Frontal cortex (tissue), 4 donors: ENCODE results near the gene SLC1A3. TPM values are rescaled to one million over a fixed set of nuclear protein-coding genes. Genes with fewer than 3 reads are reported as not detected.

Source experiments
- DNase-seq, 2 donors: peaks; one replicate each; pipeline ENCODE4 v3.0.0; 2012; ENCODE audit warnings: low spot score in 2 of 2
- FAIRE-seq: peaks from 2 replicates; lab custom pipeline; 2012; peaks lifted over from hg19 to GRCh38; lab: Jason Lieb, UNC
- total RNA-seq: library from RNA; depleted of rRNA; stranded (reverse); fragments of >200 nt; gene quantifications from one replicate; pipeline ENCODE4 v1.2.3, GENCODE V29; 2014
- donor health status: control.
- donor health status: control.
- donor health status: control.

SLC1A3 gene
- total RNA-seq, 1 donor from 2014 or later, result 161 TPM

- no peak for DNase-seq
- no peak for FAIRE-seq
Observed at GRCh38 chr5:36651761-36652685, 45.6 kb downstream of the SLC1A3 start.

- no peak for FAIRE-seq
- no peak for DNase-seq
Observed at GRCh38 chr5:36653044-36653705, 46.8 kb downstream of the SLC1A3 start.

GRCh38 chr5:36654564-36654963 lies 48.2 kb downstream of the SLC1A3 start:
- DNase-seq (no peak), FAIRE-seq (no peak)

GRCh38 chr5:36655161-36655560 lies 48.8 kb downstream of the SLC1A3 start:
- DNase-seq (no peak), FAIRE-seq (no peak)

- FAIRE-seq (no peak), DNase-seq (no peak)
Observed at GRCh38 chr5:36656556-36656955, 50.1 kb downstream of the SLC1A3 start.

- no peak for FAIRE-seq
- peak in 1 of 2 donors; percentile 14 for DNase-seq
Observed at GRCh38 chr5:36657563-36657995, 51.2 kb downstream of the SLC1A3 start.

GRCh38 chr5:36658038-36658756 lies 51.8 kb downstream of the SLC1A3 start:
- DNase-seq (no peak), FAIRE-seq (no peak)

- no peak for FAIRE-seq
- no peak for DNase-seq
Observed at GRCh38 chr5:36659411-36659810, 53.0 kb downstream of the SLC1A3 start.

- FAIRE-seq, result no peak
- DNase-seq, result no peak
Observed at GRCh38 chr5:36660397-36661049, 54.1 kb downstream of the SLC1A3 start.

- no peak for DNase-seq
- no peak for FAIRE-seq
Observed at GRCh38 chr5:36661456-36662220, 55.2 kb downstream of the SLC1A3 start.

GRCh38 chr5:36662291-36662851 lies 56.0 kb downstream of the SLC1A3 start:
- DNase-seq, result no peak
- FAIRE-seq, result no peak

- DNase-seq, result no peak
- FAIRE-seq, result no peak
Observed at GRCh38 chr5:36664766-36665165, 58.4 kb downstream of the SLC1A3 start.

- FAIRE-seq (no peak), DNase-seq (no peak)
Observed at GRCh38 chr5:36665628-36666027, 59.2 kb downstream of the SLC1A3 start.

- no peak for FAIRE-seq
- DNase-seq, result no peak
Observed at GRCh38 chr5:36666274-36666673, 59.9 kb downstream of the SLC1A3 start.

GRCh38 chr5:36666986-36667385 lies 60.6 kb downstream of the SLC1A3 start:
- no peak for FAIRE-seq

GRCh38 chr5:36667824-36668223 lies 61.4 kb downstream of the SLC1A3 start:
- DNase-seq, result no peak

More at GRCh38 chr5:36666986-36667385, 60.6 kb downstream of the SLC1A3 start:
- DNase-seq, result no peak

GRCh38 chr5:36669015-36669651 lies 62.7 kb downstream of the SLC1A3 start:
- DNase-seq (no peak), FAIRE-seq (no peak)

More at GRCh38 chr5:36667824-36668223, 61.4 kb downstream of the SLC1A3 start:
- FAIRE-seq, result no peak

GRCh38 chr5:36670548-36670947 lies 64.1 kb downstream of the SLC1A3 start:
- DNase-seq, result no peak
- no peak for FAIRE-seq
